Measurements from ENCODE around the gene TSPAN17.

The TSPAN17 gene

GRCh38 chr5:176627582-176627981, 19.7 kb upstream of the TSPAN17 start:
- Histone ChIP-seq H3K4me3 (replicated peaks; ENCODE audit: low read depth, low read length) (no peak overlapping the region), H3K27me3 (replicated peaks; ENCODE audit: control insufficient read depth, insufficient read depth, low read length) (peaks cover 5% of the 10 kb centered on the region), H3K36me3 (ENCODE audit: control insufficient read depth, insufficient read depth, low read length) (no peaks in the 10 kb centered on the region)
- DNase-seq (ENCODE audit: extremely low read depth, insufficient read length): no peak
- TF ChIP-seq CTCF (IDR thresholded peaks at IDR 0.05; ENCODE audit: insufficient read depth, low read length, poor library complexity, severe bottlenecking): no peak

GRCh38 chr5:176628406-176629228, 18.7 kb upstream of the TSPAN17 start:
- TF ChIP-seq CTCF (IDR thresholded peaks at IDR 0.05; ENCODE audit: insufficient read depth, low read length, poor library complexity, severe bottlenecking): no peak
- H3K4me3 ChIP-seq (replicated peaks; ENCODE audit: low read depth, low read length): no peak overlapping the region
- no peak for DNase-seq (ENCODE audit: extremely low read depth, insufficient read length)
- H3K27me3 ChIP-seq (replicated peaks; ENCODE audit: control insufficient read depth, insufficient read depth, low read length): peaks cover 5% of the 10 kb centered on the region
- H3K36me3 ChIP-seq (ENCODE audit: control insufficient read depth, insufficient read depth, low read length): no peaks in the 10 kb centered on the region

GRCh38 chr5:176629317-176629852, 17.9 kb upstream of the TSPAN17 start:
- H3K4me3 ChIP-seq (replicated peaks; ENCODE audit: low read depth, low read length): no peak overlapping the region
- no peak for DNase-seq (ENCODE audit: extremely low read depth, insufficient read length)
- peaks cover 5% of the 10 kb centered on the region for H3K27me3 ChIP-seq (replicated peaks; ENCODE audit: control insufficient read depth, insufficient read depth, low read length)
- no peaks in the 10 kb centered on the region for H3K36me3 ChIP-seq (ENCODE audit: control insufficient read depth, insufficient read depth, low read length)
- no peak for TF ChIP-seq CTCF (IDR thresholded peaks at IDR 0.05; ENCODE audit: insufficient read depth, low read length, poor library complexity, severe bottlenecking)

- peak within 1 kb of the TSS; percentile 43 for H3K4me3 ChIP-seq (replicated peaks; ENCODE audit: low read depth, low read length)
- no peaks in the 10 kb centered on the region for H3K36me3 ChIP-seq (ENCODE audit: control insufficient read depth, insufficient read depth, low read length)
- H3K27me3 ChIP-seq (replicated peaks; ENCODE audit: control insufficient read depth, insufficient read depth, low read length): peaks cover 5% of the 10 kb centered on the region
- TF ChIP-seq CTCF (IDR thresholded peaks at IDR 0.05; ENCODE audit: insufficient read depth, low read length, poor library complexity, severe bottlenecking): no peak
- peak; percentile 70 for DNase-seq (ENCODE audit: extremely low read depth, insufficient read length)
Measured at GRCh38 chr5:176629853-176630680, 17.2 kb upstream of the TSPAN17 start, which contains the start of the genes EIF4E1B and SNCB. TSS of gene EIF4E1B (plus strand) at chr5:176630675. CDS start at chr5:176642788, 12,113 bp downstream. TSS of gene SNCB (minus strand) at chr5:176630534. CDS start at chr5:176629654, 880 bp downstream.

- DNase-seq (ENCODE audit: extremely low read depth, insufficient read length): no peak
- no peak for TF ChIP-seq CTCF (IDR thresholded peaks at IDR 0.05; ENCODE audit: insufficient read depth, low read length, poor library complexity, severe bottlenecking)
- Histone ChIP-seq H3K36me3 (ENCODE audit: control insufficient read depth, insufficient read depth, low read length) (no peaks in the 10 kb centered on the region), H3K27me3 (replicated peaks; ENCODE audit: control insufficient read depth, insufficient read depth, low read length) (peaks cover 4% of the 10 kb centered on the region), H3K4me3 (replicated peaks; ENCODE audit: low read depth, low read length) (peak overlapping the region; percentile 43)
Measured at GRCh38 chr5:176630681-176631222, 16.5 kb upstream of the TSPAN17 start.

Measured in GM06990 (cell line).